Fibroblast of gingiva (primary cell): Measurements from ENCODE around the gene TMEM129.
A peak's percentile ranks its signal among the peaks of the same experiment; 100 is the strongest.
"Not testable (repeated sequence)": the region's sequence is repeated elsewhere in the genome, so short reads cannot be mapped to it uniquely, and the experiment has no call there.

Experiments
- DNase-seq: peaks from one replicate; pipeline ENCODE4 v3.0.0-alpha.2; 2011; ENCODE audit warnings: low read depth

Gene TMEM129

GRCh38 chr4:1721666-1722550 is 785 bp upstream of the TMEM129 start:
- DNase-seq: no peak

DNA sequence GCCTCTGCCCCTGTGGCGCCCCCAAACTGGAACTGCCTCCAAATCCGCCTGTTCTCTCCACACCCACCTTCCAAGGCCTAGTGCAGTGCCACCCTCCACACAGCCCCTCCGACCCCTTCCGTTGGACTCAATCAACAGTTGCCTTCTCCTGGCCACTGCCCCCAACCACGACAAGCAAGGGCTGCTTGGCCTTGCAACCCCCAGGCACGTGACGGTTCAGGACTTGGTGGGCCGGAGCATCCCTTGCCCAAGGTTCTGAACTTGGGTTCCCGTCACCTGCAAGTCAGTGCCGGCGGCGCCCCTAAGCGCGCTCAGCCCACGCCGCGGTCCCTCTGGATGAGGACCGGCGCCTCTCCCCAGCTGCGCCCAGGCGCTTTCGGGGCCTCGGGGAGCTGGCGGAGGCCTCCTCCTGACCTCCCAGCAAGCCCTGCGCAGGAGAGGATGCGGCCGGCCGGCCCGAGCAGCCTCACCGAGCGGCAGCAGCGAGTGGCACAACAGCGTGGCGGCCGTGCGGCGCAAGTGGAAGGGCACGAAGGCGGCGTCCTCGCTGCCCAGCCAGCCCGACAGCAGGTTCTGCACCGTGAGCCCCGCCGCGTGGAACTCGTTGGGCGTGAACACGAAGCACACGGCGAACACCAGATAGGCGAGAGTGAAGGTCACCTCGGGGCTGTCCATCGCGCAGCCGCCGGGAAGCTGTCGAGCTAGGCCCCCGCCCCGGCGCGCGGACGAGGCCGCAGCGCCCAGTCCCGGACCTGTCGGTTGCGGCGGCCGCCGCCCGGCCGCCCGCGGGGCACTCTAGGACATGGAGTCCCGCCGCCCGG is 750 bp downstream of the TMEM129 start:
- peak; percentile 45 for DNase-seq

- DNase-seq: no peak
Observed at GRCh38 chr4:1718095-1718850, 2.9 kb downstream of the TMEM129 start.

GRCh38 chr4:1717129-1718094 is 3.7 kb downstream of the TMEM129 start:
- no peak for DNase-seq

DNA sequence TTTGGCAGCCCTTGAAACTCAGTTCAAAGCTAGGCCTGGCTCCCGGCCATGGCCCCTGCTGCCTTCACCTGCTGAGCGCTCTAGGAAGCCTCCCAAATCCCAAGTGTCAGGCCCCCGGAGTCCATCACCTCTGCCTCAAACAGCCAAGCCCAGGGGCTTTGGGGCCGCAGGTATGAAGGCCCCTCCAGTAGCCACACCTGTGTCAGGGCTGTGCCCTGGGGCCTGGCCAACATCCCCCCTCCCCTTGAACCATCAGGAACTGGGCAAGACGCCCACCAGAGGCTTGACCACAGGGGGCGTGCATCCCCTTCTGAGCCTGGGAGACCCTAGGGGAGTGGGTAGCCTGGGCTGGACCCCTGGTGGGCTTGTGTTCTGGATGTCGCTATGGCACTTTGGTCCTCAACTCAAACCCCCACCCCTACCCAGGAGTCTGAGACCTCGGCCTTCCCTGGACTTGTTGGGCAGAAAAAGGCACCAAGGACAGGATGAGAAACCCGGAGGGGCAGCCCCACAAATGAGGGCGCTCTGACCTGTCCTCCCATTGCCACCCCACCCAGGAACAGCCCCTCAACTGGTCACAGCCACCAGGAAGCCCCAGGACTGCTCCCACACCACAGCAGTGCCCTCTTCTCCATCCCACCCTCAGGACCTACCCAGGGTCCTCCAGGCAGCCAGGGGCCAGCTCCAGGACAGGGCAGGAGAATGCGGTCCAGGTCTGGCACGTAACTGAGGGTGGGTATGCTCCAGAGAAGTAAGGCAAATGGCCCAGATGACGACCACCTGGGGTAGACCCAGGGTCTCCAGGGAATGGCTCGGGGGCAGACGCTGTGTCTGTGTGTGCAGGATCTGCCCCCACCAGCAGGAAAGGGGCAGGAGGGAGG is 4.8 kb downstream of the TMEM129 start:
- no peak for DNase-seq

DNA sequence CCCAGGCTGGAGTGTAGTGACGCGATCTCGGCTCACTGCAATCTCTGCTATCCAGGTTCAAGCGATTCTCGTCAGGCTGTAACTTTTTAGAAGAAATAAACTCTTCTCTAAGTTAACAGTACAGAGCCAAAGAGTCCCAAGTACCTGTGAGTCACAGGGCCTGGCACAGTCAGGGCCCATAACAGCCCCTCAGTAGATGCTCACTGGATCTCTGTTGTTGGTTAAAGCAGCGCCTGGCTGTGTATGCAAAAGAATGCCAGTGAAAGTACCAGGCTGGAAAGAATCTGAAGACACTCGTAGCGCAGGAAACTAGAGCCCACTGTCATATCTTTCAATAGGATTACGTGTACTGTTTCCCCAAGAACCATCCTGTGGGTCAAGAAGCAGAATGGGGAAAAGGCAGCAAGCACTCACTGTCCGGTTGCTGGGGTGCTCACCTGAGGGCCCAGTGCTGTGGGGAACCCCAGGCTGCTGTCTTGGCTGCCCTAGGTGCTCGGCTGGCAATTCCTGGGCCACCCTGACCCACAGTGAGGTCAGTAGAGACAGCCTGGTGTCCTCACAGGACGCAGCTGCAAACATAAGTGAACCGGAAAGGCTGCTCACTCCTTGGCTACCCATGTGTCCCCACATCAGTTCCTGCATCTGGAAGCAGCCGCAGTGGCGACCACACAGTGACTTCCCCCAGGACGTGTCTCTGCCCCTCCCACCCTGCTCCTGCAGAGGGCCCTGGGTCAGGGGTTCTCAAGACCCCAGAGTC is 5.9 kb downstream of the TMEM129 start:
- no peak for DNase-seq

GRCh38 chr4:1714303-1715001 is 6.7 kb downstream of the TMEM129 start:
- DNase-seq: no peak

DNA sequence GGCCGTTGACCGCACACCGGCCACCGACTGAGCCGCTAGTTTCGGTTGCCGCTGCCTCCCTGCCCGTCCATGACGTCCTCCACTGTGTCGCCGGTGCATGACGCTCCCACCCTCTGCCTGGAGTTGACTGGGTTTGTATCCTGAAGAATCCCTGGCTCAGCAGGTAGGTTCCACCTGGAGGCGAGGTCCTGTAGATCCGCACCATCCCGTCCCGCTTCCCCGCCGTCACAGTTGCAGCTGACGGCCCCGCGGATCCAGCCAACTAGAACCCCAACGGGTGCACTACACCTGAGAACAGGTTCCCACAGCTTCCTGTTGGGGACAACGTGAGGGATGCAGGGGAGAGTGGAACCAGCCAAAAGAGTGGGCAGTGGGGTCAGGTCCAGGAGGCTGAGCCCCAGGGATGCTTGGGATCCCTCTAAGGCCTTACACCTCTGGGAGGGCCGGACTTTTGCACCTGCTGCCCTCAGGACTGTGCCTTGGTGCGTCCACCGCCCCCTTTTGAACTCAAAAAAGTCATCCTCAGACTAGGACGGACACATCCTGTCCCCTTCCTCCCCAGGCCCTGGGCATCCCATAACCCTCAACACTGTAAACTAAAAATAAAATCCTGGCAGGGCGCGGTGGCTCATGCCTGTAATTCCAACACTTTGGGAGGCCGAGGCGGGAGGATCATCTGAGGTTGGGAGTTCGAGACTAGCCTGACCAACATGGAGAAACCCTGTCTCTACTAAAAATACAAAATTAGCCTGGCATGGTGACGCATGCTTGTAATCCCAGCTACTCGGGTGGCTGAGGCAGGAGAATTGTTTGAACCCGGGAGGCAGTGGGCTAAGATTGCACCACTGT is 7.9 kb downstream of the TMEM129 start:
- DNase-seq: no peak

DNA sequence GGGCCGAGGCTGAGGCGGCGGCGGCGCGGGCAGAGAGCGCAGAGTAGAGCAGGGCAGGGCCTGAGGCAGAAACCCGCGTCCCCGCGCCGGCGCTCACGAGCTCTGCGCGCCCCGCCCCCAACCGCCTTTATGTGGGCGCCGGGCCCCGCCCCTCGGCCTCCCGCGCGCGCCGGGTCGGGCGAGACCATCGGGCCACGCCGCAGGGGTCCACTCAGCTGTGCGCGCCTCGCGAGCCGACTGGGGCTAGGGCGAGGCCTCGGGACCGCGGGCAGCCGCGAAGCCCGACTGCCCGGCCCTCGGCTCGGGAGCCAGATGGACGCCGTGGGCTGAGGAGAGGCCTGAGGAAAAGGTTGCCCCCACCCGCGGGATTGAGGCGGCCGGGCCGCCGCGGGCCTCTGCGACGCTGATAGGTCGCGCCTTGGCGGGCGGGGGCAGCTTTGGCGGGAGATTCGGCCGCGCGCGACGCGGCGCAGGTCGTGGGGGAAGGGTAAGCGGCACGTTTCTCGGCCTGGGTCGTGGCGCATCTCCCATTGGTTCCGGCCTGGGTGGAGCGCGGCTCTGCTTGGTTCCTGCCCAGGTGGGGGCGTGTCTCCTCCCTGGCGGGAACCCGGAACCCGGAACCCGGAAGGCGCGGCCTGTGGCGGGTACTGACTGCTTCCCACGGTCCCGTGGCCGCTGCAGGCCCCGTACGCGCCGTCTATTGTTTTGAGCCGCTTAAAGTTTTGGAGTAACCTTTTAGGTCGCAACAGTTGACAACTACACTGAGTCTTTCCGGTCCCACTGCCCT is 8.7 kb downstream of the TMEM129 start, which contains the start of gene SLBP:
Gene SLBP (minus strand): TSS at position 104 of the 787 bp plus-strand sequence. CDS start 131 bp downstream, outside the sequence.
- DNase-seq: peak; percentile 85

- peak; percentile 54 for DNase-seq
Observed at GRCh38 chr4:1711571-1712215, 9.4 kb downstream of the TMEM129 start.

- no peak for DNase-seq
Observed at GRCh38 chr4:1711055-1711570, 10.0 kb downstream of the TMEM129 start.

- no peak for DNase-seq
Observed at GRCh38 chr4:1708581-1708980, 12.5 kb downstream of the TMEM129 start.

GRCh38 chr4:1706358-1706757 is 14.8 kb downstream of the TMEM129 start:
- no peak for DNase-seq

- no peak for DNase-seq
Observed at GRCh38 chr4:1705732-1706131, 15.4 kb downstream of the TMEM129 start.

DNA sequence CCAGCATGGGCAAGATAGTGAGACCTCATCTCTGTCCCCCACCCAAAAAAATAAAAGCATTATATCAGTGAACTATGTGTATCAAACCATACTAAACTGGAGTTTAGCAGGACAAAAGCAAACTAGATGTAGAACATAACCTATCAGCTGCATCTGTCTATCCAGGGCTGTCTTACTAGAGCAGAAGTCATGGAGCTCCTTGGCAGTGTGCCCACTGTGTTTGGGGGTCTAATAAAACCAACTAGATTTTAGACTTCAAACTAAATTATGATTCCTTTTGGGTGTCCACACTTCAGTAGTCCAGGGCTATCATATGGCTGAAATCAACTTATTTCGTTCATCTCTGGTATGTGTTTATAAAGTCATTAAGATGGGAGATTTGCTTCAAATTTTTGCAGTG is 17.3 kb downstream of the TMEM129 start:
- no peak for DNase-seq

GRCh38 chr4:1701671-1702070 is 19.5 kb downstream of the TMEM129 start:
- not testable (repeated sequence) for DNase-seq
